H54 (cell line): ENCODE measurements around the gene KCNAB1.
"Not testable (repeated sequence)": the region's sequence is repeated elsewhere in the genome, so short reads cannot be mapped to it uniquely, and the experiment has no call there.

Experiments used
- DNase-seq: peaks from one replicate; pipeline ENCODE4 v3.0.0; 2011; ENCODE audit warnings: low spot score, mixed read lengths; ENCODE audit not compliant: insufficient read length
- FAIRE-seq: peaks from 3 replicates; lab custom pipeline; 2011; peaks lifted over from hg19 to GRCh38; lab: Jason Lieb, UNC
- POLR2A ChIP-seq: IDR thresholded peaks from 2 replicates; pipeline ENCODE4 v1.6.1; 2011; ENCODE audit warnings: low read depth, mild to moderate bottlenecking, low read length

Gene KCNAB1

GRCh38 chr3:156109989-156110388, 10.4 kb upstream of the KCNAB1 start:
- no peak for TF ChIP-seq POLR2A
- FAIRE-seq = no peak
- no peak for DNase-seq

- no peak for FAIRE-seq
- TF ChIP-seq POLR2A = no peak
These were observed 6.1 kb downstream of the KCNAB1 start for GRCh38 chr3:156126467-156126866.

DNA sequence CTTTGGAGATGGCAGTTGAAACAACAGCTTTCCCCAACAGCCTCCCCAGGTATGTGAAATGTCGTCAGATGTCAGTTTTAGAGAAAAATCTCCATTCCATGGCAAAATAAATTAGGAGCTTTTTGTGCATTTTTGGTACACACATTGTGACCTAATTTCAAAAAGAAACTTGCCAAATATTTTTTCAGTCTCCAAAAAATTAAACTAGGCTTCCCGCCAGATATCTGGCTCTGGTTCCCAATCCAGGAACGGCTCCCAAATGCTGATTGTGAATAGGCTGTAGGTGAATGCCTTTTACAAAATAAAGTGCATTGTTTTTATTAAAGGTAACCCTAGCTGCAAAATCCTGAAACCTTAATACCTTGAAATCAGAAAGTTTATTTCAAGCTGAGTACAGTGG, 10.9 kb downstream of the KCNAB1 start:
- DNase-seq = no peak
- no peak for TF ChIP-seq POLR2A
- FAIRE-seq = no peak

More at GRCh38 chr3:156126467-156126866, 6.1 kb downstream of the KCNAB1 start:
- no peak for DNase-seq

- no peak for FAIRE-seq
- TF ChIP-seq POLR2A = no peak
- DNase-seq = no peak
These were observed 11.4 kb downstream of the KCNAB1 start for GRCh38 chr3:156131799-156132198.

GRCh38 chr3:156132313-156132712, 11.9 kb downstream of the KCNAB1 start:
- no peak for TF ChIP-seq POLR2A
- no peak for DNase-seq
- FAIRE-seq = no peak

- TF ChIP-seq POLR2A = no peak
- no peak for DNase-seq
- FAIRE-seq = no peak
These were observed 12.7 kb downstream of the KCNAB1 start for GRCh38 chr3:156133076-156133475.

GRCh38 chr3:156135921-156136638, 15.7 kb downstream of the KCNAB1 start:
- no peak for FAIRE-seq
- TF ChIP-seq POLR2A = no peak
- no peak for DNase-seq

GRCh38 chr3:156137397-156137796, 17.0 kb downstream of the KCNAB1 start:
- not testable (repeated sequence) for DNase-seq, FAIRE-seq

- no peak for DNase-seq
These were observed 19.7 kb downstream of the KCNAB1 start for GRCh38 chr3:156140001-156140595.

DNA sequence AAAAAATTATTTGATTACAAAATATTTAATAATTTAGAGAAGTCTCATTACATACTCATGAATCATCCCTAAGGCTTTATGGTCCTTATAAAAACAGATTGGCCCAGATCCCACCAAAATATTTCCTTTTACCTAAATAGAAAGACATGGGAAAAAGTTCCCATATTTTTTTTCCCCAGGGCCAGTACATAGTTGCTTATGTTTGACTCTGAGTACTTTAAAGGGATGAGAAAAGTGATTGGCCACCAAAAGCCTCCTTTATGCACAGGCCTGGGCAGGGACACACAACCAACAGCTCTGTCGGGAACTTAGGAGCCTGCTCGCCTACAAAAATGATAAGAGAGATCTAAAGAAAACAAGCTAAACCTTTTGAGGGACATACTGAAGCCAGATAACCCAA, 22.3 kb downstream of the KCNAB1 start:
- FAIRE-seq = no peak
- TF ChIP-seq POLR2A = no peak
- DNase-seq = no peak

More at GRCh38 chr3:156140001-156140595, 19.7 kb downstream of the KCNAB1 start:
- FAIRE-seq = peak; percentile 11
- TF ChIP-seq POLR2A = no peak

- FAIRE-seq = no peak
- TF ChIP-seq POLR2A = no peak
- no peak for DNase-seq
These were observed 22.8 kb downstream of the KCNAB1 start for GRCh38 chr3:156143136-156143535.

DNA sequence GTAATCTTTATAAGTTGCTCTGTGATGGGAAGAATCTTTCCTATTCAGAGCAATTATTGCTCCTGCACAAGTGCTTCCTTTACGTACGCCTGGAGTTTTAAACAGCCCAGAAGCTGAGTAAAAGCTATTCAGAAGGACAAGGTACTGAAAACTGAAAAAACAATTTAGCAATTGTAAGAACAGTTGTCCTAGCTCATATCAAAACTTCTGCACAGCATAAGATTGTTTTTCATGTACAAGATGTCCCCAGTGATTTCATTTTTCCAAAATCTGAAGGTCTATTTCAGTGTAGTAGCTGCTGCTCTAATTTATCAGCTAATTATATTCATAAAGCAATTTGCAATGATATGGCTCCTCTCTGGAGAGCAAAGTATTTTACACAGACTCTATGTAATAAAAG, 23.7 kb downstream of the KCNAB1 start:
- FAIRE-seq (no peak), DNase-seq (no peak)
- no peak for TF ChIP-seq POLR2A

DNA sequence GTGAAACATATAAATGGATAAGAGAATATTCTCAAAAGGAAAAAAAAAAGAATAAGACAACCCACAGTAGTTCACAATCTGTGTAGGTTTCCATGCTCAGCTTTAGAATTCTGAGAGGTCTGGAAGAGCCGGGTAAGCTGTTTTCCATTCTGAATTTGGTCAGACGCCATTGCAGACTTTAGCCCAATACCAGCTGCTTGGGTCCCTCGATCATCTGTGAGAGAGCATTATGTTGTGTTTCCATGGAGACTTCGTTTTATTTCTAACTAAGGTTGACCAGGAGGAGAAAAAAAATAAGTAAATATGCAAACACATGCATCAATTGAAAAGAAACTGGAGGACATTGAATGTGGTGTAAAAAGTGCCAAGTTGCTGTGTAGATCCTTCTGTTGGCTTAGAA, 25.5 kb downstream of the KCNAB1 start:
- no peak for FAIRE-seq
- no peak for TF ChIP-seq POLR2A
- DNase-seq = no peak

DNA sequence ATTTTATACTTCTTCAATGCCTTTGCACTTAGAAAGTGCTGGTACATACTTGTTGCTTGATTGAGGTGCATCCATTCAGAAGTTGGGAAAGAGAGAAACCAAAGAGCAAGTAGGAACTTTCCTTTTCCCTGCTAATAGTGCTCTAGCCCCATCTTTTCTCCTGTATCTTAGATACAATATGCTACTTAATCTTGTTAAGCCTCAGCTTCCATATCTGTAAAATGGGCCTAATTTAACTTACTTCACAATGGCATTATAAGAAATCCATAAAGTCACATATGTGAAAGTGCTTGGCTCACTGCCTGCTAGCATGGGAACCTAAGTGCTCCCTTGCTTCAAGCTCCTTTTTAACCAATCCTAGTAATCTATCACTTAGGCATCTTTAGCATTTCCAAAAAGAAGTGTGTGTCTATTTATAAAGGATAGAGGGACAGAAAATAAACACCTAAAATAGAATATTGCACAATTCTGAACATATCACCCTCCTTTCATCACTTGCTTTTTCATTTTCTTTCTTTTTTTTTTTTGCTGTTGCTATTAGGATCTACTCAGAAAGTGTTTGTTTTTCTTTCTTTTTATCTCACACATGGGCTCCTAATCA, 28.1 kb downstream of the KCNAB1 start:
- FAIRE-seq = no peak
- TF ChIP-seq POLR2A = no peak
- no peak for DNase-seq
